HL-60 (cell line): ENCODE data around the gene OTOP3.

Experiments
- GABPA ChIP-seq: IDR thresholded peaks from 2 replicates; pipeline ENCODE4 v1.6.1; 2012; ENCODE audit warnings: low read depth
- POLR2AphosphoS5 ChIP-seq: IDR thresholded peaks from 2 replicates; pipeline ENCODE4 v1.6.1; 2012; ENCODE audit warnings: low read depth
- SPI1 ChIP-seq: IDR thresholded peaks from 2 replicates; pipeline ENCODE4 v1.6.1; 2012; ENCODE audit warnings: low read depth, mild to moderate bottlenecking, borderline replicate concordance
- TF ChIP-seq, protein P1 (sequence below): IDR thresholded peaks from one replicate; pipeline ENCODE4 v1.5.1; 2011; ENCODE audit warnings: low read length, control low read depth, inconsistent platforms; ENCODE audit not compliant: insufficient read depth
- TF ChIP-seq, protein P2 (sequence below): IDR thresholded peaks from 2 replicates; pipeline ENCODE4 v1.6.1; 2012; ENCODE audit warnings: low read depth; ENCODE audit not compliant: insufficient replicate concordance

DNA sequence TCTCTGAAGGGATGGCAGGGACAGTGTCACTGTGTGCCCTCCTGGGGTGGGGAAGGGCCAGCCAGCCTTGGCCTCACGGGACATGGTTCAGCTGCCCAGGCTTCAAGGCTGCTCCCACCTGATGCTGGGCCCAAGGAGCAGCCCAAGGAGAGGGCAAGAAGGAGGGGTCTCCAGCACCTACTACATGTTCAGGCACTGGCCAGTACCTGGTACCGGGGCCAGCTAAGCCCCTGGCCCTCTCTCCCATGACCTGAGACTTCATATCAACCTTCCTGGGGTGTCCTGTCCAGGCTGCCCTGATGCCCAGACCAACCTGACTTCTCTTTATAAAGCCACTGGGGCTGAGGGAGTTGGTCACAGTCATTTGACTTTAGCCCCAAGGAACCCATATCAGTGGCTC lies 13.9 kb upstream of the OTOP3 start:
- TF ChIP-seq, protein P1, sequence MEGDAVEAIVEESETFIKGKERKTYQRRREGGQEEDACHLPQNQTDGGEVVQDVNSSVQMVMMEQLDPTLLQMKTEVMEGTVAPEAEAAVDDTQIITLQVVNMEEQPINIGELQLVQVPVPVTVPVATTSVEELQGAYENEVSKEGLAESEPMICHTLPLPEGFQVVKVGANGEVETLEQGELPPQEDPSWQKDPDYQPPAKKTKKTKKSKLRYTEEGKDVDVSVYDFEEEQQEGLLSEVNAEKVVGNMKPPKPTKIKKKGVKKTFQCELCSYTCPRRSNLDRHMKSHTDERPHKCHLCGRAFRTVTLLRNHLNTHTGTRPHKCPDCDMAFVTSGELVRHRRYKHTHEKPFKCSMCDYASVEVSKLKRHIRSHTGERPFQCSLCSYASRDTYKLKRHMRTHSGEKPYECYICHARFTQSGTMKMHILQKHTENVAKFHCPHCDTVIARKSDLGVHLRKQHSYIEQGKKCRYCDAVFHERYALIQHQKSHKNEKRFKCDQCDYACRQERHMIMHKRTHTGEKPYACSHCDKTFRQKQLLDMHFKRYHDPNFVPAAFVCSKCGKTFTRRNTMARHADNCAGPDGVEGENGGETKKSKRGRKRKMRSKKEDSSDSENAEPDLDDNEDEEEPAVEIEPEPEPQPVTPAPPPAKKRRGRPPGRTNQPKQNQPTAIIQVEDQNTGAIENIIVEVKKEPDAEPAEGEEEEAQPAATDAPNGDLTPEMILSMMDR = no peak
- no peak for TF ChIP-seq POLR2AphosphoS5
- TF ChIP-seq, protein P2, sequence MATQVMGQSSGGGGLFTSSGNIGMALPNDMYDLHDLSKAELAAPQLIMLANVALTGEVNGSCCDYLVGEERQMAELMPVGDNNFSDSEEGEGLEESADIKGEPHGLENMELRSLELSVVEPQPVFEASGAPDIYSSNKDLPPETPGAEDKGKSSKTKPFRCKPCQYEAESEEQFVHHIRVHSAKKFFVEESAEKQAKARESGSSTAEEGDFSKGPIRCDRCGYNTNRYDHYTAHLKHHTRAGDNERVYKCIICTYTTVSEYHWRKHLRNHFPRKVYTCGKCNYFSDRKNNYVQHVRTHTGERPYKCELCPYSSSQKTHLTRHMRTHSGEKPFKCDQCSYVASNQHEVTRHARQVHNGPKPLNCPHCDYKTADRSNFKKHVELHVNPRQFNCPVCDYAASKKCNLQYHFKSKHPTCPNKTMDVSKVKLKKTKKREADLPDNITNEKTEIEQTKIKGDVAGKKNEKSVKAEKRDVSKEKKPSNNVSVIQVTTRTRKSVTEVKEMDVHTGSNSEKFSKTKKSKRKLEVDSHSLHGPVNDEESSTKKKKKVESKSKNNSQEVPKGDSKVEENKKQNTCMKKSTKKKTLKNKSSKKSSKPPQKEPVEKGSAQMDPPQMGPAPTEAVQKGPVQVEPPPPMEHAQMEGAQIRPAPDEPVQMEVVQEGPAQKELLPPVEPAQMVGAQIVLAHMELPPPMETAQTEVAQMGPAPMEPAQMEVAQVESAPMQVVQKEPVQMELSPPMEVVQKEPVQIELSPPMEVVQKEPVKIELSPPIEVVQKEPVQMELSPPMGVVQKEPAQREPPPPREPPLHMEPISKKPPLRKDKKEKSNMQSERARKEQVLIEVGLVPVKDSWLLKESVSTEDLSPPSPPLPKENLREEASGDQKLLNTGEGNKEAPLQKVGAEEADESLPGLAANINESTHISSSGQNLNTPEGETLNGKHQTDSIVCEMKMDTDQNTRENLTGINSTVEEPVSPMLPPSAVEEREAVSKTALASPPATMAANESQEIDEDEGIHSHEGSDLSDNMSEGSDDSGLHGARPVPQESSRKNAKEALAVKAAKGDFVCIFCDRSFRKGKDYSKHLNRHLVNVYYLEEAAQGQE = no peak
- TF ChIP-seq GABPA = no peak
- TF ChIP-seq SPI1 = no peak
